HL-60/S4 treated with retinoic acid at 250 ng/mL for 4 days and 3 days (cell line): ENCODE measurements around the gene MTG1.
"Not testable (repeated sequence)": the region's sequence is repeated elsewhere in the genome, so short reads cannot be mapped to it uniquely, and the experiment has no call there.

ENCODE experiments used
- in situ Hi-C: fragments of 300-500 bp; cut with MboI; formaldehyde crosslinking; loops from 2 replicates; pipeline ENCODE4 v1.7.0; 2022; ENCODE audit warnings: low sequenced_read_pairs

Gene MTG1

GRCh38 chr10:133422807-133423771 is 29.1 kb downstream of the MTG1 start:
- in situ Hi-C loops = no loop called here

- in situ Hi-C loops = not testable (repeated sequence)
Measured at GRCh38 chr10:133424102-133424501, 30.1 kb downstream of the MTG1 start.

- in situ Hi-C loops = not testable (repeated sequence)
Measured at GRCh38 chr10:133424601-133425000, 30.6 kb downstream of the MTG1 start, which contains the start of gene SPRN. Gene SPRN, minus strand, starts transcription at chr10:133424625. Its CDS starts 944 bp downstream, at chr10:133423681.

GRCh38 chr10:133429571-133429970 is 35.6 kb downstream of the MTG1 start:
- in situ Hi-C loops = not testable (repeated sequence)

- in situ Hi-C loops = not testable (repeated sequence)
Measured at GRCh38 chr10:133431888-133432613, 38.1 kb downstream of the MTG1 start.

- in situ Hi-C loops = not testable (repeated sequence)
Measured at GRCh38 chr10:133432789-133433188, 38.8 kb downstream of the MTG1 start.

DNA sequence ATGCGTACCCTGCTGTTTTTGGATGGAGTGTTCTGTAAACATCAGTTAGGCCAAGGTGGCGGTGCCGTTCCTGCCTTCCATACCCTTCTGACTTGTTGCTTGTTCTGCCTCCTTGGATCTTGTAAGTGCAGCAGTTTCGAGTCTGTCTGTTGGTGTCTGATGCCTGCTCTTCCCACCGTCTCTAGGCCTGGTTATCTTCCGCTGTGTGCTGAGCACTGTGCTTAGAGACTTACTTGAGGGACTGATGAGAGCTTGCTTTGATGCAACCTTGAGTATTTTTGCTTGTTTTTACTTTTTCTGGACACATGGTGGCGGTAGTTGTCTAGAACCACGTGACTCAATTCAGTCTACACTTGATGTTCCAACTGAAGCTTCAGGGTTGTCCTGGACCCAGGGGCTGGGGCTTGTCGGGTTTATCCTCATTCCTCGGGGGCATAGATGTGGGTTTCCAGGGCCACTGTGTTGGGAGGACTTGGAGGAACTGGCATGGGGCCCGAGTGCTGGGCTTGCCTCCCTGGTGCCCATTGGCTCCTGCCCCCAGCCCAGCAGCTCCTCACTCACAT is 44.8 kb downstream of the MTG1 start:
- in situ Hi-C loops = no loop called here

GRCh38 chr10:133439517-133440461 is 45.8 kb downstream of the MTG1 start:
- in situ Hi-C loops = no loop called here

DNA sequence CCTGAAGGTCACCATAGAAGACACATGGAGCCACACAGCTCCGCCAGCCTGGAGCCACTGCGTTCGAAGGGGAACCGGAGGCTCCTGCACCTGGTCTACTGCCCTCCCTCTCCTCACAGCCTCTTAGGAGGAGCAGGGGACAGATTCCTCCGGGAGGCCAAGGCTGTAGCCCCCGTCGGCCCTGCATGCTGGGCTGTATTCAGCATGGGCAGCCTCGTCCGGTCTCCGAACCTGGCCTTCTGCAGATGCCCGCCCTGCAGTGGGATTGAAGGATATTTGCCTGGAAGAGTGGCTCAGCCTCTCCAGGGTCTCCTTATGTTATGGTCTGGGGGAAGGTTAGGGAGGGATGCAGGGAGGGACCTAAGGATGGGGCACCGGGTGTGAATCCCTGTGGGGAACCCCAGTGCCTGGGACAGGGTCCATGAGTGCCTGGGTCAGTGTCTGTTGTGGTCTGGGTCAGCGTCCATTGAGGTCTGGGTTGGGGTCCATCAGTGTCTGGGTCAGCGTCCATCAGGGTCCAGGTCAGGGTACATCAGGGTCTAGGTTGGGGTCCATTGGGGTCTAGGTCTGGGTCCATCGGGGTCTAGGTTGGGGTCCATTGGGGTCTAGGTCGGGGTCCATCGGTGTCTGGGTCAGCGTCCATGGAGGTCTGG is 46.8 kb downstream of the MTG1 start:
- in situ Hi-C loops = no loop called here

DNA sequence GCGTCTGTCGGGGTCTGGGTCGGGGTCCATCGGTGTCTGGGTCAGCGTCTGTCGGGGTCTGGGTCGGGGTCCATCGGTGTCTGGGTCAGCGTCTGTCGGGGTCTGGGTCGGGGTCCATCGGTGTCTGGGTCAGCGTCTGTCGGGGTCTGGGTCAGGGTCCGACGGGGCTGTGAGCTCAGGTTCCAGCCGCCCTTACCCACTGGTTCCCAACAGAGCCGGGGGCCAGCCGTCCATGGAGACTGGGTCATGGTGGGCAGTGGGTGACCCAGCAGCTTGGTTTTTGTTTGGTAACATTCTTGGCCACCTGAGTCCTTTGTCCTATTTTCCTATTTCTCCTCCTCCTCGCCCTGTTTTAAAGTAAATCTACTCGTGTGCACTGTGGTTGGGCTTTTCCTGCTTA is 47.4 kb downstream of the MTG1 start:
- in situ Hi-C loops = not testable (repeated sequence)

- in situ Hi-C loops = no loop called here
Measured at GRCh38 chr10:133441780-133442179, 47.8 kb downstream of the MTG1 start.

DNA sequence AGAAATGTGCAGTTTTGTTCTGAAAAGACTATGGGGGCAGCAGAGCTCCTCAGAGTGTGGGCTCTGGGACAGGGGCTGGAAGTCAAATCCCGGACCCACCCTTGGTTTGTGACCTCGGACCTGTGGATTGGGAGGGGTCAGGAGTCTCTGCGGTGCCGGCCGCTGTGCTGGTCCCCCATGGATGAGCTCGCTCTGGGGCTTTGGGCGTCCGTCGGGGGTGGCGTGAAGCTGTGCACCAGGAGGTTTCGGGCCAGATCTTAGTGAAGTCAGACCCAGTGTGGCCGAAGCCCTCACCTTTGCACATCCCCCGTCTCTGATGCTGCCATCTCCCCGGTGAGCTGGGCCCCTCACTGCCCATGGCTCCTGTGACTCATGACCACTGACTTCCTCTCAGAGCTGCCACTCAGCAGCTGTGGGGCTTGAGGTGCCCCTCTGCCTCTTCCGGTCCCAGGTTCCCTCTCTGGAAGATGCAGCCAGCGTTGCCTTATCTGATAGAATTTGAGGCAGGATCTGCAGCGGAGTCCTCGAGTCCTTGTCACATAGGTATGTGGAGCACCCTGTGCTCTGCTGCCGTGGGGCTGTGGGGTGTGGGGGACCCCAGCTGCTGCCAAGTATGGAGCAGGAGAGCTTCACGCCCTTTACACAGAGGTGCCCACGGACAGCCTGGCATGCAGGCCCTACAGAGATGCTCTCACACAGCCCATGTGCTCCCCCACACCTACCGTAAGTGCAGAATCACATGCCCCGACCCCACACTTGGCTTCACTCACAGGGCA is 48.4 kb downstream of the MTG1 start:
- in situ Hi-C loops = no loop called here

- in situ Hi-C loops = no loop called here
Measured at GRCh38 chr10:133442967-133443924, 49.3 kb downstream of the MTG1 start.

GRCh38 chr10:133444342-133445267 is 50.6 kb downstream of the MTG1 start:
- in situ Hi-C loops = no loop called here

DNA sequence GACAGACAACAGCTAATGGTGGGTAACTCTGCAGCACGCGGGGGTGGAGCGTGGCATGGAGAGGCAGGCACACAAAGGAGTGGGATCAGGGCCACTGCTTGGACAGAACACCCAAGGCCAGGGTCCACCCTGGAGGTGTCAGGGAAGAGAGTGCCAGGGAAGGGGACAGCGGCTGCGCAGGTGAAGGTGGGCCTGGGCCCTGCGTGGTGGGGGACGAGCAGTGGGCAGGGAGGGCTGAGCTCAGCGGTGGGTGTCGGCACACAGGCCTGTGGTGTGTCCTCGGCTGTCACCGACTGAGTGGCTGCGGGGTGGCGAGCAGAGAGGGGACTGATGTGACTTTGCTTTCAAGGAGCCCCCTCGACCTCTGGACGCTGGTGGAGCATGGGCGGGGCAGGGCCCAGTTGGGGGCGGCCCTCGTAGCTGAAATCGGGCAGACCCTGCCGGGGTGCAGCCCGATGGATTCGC is 51.3 kb downstream of the MTG1 start:
- in situ Hi-C loops = no loop called here

GRCh38 chr10:133445751-133446708 is 52.1 kb downstream of the MTG1 start:
- in situ Hi-C loops = no loop called here
